GM12874 (cell line): ENCODE measurements around the gene DPYD.

Experiments used
- CTCF ChIP-seq: IDR thresholded peaks from 2 replicates; pipeline ENCODE4 v1.5.1; 2011; ENCODE audit warnings: low read depth, mild to moderate bottlenecking, control low read depth, low read length, moderate library complexity; ENCODE audit not compliant: insufficient read depth

The DPYD gene

GRCh38 chr1:97603218-97603617 is 317.6 kb downstream of the DPYD start:
- TF ChIP-seq CTCF, result no peak

DNA sequence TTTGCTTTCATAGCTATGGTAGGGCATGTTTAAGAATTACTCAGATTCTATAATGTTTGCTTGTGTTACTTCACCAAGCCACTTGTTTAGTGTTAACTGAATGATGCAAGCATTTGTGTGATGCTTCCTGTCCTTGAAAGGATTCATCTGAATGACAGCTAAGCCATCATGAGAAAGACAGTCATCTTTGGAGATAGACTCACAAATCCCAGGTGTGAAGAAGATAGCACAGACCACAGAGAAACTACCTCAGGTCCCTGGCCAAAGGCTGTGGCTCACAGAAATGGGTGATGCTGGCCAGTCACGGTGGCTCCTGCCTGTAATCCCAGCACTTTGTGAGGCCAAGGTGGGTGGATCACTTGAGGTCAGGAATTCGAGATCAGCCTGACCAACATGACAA is 321.4 kb downstream of the DPYD start:
- no peak for TF ChIP-seq CTCF

DNA sequence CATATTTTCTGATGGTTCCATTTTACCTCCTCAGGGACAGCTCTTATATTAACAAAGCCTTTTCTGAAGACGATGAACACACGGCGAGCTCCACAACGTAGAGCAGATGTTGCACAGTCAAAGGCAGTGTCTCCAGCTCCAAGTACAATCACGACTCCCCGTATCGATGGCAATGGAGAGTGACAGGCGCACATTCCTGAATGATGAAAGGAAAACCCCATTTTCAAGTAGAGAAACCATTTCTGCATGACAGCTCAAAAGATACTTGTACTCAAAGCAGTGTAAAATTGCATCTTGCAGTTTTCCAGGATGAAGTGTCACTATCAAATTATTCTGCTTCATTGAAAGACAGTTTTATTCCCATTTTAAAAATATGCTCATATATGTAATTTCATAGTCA is 327.6 kb downstream of the DPYD start:
- no peak for TF ChIP-seq CTCF

DNA sequence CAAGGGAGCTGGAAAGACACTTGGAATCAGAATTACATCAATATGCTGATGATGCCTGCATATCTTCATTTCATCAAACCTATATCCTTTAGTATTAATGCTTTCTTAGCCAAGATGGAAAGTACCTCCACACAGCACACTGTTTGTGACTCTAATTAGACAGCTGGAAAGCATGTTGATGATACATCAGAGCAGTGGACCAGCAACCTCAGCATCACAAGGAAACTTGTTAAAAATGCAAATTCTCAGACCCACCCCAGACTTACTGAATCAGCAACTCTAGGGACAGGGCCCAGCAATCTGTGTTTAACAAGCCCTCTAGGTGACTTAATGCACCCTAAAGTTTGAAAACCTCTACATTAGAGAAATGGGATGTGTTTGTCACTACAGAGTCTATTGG is 332.1 kb downstream of the DPYD start:
- TF ChIP-seq CTCF, result no peak

- TF ChIP-seq CTCF, result no peak
Observed at GRCh38 chr1:97581614-97582051, 339.2 kb downstream of the DPYD start.

DNA sequence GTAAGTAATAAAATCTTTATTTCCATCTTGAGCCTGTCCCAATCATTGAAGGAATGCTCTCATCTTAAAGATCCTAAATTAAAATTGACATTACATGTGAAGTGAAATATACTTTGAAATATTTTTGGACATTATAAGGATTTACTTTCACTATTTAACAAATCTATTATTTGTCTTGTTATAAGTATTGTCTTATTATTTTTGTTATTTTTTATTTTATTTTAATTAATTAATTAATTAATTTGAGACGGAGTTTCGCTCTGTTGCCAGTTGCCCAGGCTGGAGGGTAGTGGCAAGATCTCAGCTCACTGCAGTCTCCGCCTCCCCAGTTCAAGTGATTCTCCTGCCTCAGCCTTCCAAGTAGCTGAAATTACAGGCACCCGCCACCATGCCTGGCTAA is 343.2 kb downstream of the DPYD start:
- no peak for TF ChIP-seq CTCF

DNA sequence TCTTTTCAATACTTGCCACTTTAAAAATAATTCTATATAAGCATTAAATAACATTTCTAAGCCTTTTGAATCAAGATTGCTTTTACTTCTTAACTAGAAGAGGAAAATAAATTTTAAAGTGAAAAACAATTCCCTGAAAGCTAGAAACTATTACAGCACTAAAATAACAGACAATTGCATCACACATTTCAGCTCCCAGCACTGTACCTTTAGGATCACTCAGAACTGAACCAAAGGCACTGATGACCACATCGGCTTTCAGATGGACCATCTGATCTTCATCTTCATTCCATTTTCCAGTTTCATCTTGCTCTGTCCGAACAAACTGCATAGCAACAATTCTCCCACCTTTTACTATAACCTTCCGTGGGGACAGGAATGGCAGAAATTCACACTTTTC is 347.3 kb downstream of the DPYD start:
- no peak for TF ChIP-seq CTCF

- TF ChIP-seq CTCF, result no peak
Observed at GRCh38 chr1:97572561-97572960, 348.3 kb downstream of the DPYD start.
